GM21737 (cell line): ENCODE results near the gene LIG3.
"Not testable (repeated sequence)": the region's sequence is repeated elsewhere in the genome, so short reads cannot be mapped to it uniquely, and the experiment has no call there.

Source experiments
- ATAC-seq: cut with Tn5 transposase; IDR thresholded peaks from one replicate; pipeline ENCODE4 v1.9.1; 2021; ENCODE audit warnings: mild to moderate bottlenecking, moderate library complexity; ENCODE audit not compliant: unreplicated experiment

The LIG3 gene

GRCh38 chr17:34998205-34998604 is 17.9 kb downstream of the LIG3 start:
- ATAC-seq: peak; percentile 55

- ATAC-seq: no peak
These were observed 19.1 kb downstream of the LIG3 start for GRCh38 chr17:34999456-34999855.

DNA sequence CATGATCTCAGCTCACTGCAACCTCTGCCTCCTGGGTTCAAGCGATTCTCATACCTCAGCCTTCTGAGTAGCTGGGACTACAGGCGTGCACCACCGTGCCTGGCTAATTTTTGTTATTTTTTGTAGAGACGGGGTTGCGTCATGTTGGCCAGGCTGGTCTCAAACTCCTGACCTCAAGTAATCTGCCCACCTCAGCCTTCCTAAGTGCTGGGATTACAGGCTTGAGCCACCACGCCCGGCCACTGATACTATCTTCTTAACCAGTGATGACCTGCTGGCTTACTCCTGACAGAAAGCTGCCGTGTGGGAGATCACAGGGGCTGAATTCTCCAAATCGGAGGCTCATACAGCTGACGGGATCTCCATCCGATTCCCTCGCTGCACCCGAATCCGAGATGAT is 20.7 kb downstream of the LIG3 start:
- ATAC-seq: not testable (repeated sequence)

DNA sequence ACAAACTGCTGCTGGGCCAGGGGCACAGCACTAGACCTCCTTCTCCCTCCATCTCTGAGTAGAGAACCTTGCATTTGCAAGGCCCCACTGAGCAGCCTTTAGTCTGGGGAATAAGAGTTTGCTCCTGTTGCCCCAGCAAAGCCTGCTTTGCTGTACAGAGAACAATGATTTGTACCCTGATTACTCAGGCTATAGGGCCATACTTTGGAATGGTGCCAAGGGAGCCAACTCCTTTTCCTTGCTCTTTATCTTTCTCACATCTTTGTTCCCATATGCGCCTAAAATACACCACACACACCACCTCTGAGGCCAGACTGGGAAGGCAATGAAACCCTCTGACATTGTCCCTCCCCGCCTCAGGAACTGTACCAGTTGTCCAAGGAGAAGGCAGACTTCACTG is 21.2 kb downstream of the LIG3 start:
- no peak for ATAC-seq

DNA sequence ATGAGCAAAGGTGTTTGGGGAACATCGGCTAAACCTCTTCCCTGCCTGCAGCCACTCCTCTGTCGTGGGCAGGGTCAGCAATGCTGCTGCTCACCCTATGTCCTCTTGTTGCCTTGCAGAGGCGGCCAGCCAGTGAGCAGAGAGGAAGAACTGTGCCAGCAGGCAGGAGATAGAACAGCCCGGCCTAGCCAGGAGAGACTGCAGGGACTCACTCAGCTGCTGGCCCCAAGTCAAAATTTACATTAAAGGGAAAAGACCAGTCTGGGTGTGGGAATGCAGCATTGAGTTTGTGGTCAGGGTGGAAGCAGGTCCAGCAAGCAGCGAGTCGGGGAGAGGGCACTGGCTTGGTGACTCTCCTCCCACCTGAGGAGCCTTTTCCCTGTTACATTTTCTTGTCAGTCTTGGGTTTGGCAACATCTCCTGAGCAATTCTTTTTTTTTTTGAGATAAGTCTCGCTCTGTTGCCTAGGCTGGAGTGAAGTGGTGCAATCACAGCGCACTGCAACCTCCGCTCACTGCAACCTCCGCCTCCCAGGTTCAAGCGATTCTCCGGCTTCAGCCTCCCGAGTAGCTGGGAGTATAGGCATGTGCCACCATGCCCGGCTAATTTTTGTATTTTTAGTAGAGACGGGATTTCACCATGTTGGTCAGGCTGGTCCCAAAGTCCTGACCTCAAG is 22.7 kb downstream of the LIG3 start:
- no peak for ATAC-seq

GRCh38 chr17:35003778-35004177 is 23.5 kb downstream of the LIG3 start:
- no peak for ATAC-seq

DNA sequence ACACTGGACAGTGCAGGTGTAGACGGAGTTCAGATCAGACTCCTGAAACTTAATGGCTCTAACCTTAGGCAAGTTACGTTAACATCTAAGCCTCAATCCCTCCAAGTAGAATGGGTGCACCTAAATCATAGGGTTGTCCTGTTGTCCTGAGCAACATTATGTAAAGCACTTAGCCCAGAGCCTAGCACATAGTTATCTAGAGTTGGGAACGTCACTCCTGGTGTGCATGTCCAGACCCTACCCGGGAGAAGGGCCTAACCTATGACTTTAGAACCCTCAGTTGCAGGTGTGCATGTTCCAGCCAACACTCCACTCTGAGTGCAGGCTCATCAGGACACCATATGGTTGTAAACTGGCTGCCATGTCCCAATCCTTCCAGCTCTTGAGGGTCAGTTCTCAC is 26.0 kb downstream of the LIG3 start:
- no peak for ATAC-seq

DNA sequence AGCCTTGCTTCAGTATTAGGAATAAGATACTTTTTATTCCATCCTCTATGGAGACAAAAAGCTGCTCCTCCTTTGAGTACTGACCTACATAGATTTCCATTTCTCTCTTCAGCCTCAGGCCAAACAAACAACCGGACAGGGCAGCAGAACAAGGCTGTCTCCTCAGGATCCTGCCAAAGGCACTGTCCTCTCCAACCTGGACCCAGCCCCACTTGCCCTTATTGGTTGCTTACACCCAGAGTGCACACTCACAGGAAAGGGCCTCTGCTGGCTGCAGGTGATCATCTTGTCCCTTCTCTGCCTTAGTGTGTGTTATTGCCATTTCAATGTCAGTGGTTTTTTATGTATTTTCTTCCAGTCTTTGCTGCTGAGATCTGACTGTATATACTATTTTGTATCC is 26.6 kb downstream of the LIG3 start:
- no peak for ATAC-seq

GRCh38 chr17:35010093-35010492 is 29.8 kb downstream of the LIG3 start:
- ATAC-seq: no peak

DNA sequence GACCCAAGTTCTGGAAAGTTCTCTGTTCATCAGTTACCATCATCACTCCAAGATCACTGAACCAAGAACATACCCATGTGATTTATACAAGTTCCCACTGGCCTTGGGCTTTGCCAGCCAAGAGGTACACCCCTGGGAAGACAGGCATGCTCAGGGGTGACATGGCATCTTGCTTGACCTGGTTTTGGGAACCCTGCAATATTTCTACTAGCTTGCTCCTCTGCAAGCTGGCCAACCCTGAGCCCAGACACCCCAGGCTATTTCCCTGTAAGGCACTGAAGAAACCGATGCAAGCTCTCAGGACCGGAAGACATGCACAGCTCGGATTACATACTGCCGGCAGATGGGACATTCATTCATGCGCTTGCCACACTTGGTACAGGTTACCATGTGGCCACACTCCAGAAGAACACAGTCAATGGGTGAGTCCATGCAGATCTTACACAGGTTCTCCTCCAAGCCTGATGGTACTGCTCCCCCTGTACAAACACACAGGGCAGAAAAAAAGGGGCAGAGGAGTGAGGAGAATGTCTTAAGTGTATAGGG is 31.4 kb downstream of the LIG3 start:
- no peak for ATAC-seq

DNA sequence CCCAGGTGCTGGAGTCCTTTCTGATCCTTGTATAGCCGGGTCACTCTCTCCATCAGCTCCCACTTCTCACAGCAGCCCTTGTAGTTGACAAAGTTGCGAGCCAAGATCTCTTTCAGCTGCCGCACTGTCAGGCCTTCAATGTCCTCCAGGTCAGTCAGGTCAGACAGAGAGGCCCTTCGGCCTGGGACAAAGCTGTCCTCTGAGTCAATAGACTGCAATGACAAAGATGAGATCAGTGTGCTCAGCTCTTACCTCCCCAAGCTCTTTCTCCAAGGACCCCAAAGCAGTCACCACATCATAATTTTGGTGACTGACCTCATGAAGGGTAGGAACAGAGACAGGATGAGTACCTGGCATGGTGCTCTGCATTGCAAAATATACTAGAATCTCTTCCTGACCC is 36.1 kb downstream of the LIG3 start:
- ATAC-seq: no peak

DNA sequence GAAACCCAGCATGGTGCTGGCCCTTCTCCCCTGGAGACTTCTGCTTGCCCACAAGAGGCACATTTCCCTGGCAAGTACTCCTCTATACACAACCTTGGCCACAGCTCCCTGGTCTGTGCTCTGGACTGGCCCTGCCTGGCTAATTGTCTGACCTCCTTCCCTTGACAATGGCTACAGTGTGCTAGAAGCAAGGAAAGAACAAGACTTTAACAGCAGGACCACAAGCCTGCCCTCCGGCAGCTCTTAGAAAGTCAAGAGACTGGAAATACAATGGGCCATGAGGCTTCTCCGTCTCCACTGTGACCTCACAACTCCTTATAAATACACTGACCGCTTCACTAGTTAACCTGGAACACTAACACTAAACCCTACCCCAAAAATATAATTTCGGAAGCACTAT is 36.7 kb downstream of the LIG3 start:
- ATAC-seq: no peak

GRCh38 chr17:35018814-35019213 is 38.5 kb downstream of the LIG3 start:
- no peak for ATAC-seq

DNA sequence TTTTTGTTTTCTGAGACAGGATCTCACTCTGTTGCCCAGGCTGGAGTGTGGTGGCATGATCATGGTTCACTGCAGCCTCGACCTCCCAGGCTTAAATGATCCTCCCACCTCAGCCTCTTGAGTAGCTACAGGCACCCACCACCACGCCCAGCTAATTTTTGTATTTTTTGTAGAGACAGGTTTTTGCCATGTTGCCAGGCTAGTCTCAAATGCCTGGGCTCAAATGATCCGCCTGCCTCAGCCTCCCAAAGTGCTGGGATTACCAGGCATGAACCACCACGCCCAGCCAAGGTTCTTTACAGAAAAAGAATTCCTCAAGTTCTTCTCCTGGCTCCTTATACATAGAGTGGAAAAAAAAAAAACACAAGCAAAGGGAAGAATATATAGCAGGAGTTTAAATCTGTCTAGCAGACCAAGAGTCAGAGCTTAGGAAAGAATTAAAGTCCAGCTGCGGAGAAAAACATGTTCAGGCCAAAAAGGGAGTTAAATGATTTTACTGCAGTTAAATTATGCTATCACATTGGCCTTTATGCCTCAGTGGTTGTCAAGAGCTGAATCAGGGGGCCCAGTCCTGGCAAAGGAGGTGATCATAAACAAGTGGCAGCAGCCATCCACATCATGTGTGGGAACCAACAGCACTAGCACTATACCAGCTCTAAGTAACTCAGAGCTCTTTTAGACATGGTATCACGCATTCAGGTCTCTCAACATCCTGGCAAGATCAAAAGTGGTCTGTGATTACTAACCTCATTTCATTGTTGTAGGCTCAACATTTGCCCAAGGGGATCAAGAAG is 39.3 kb downstream of the LIG3 start:
- ATAC-seq: no peak

GRCh38 chr17:35021520-35022380 is 41.4 kb downstream of the LIG3 start:
- no peak for ATAC-seq

DNA sequence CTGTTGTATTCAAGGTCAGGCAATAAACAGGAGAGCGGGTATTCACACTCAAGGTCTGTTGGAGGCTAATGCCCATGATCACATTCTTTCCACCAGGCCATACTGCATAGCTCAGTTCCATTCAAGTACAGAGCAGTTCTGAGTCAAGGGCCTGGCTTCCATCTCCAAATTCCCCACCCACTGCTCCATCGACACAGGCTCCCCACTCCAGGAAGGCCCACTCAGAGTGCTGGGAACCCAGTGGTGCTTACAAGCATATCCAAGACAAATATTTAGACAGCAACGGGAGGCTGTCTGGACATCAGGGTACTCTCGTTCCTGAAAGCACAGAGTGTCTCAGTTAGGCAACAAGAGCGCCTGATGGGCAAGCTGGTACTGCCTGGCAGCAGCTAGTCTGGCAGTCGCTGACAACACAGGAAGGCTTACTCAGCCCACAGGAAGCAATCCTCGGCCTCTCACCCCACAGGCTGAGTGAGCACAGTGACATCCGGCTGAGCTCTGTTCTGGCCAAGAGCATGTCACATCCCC is 42.3 kb downstream of the LIG3 start:
- ATAC-seq: peak; percentile 65

GRCh38 chr17:35023538-35023937 is 43.2 kb downstream of the LIG3 start:
- no peak for ATAC-seq

GRCh38 chr17:35025541-35025940 is 45.2 kb downstream of the LIG3 start:
- no peak for ATAC-seq

DNA sequence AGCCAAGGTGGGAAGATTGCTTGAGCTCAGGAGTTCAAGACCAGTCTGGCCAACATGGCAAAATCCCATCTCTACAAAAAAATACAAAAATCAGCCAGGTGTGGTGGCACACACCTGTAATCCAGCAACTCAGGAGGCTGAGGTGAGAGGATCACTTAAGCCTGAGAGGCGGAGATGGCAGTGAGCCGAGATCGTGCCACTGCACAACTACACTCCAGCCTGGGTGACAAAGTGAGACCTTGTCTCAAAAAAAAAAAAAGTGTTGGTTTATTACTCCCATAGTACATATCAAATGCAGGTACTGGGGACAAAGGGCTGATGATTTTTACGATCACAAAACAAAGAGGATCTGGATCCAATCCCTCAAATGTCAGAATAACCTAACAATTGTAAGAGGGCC is 47.8 kb downstream of the LIG3 start:
- not testable (repeated sequence) for ATAC-seq

DNA sequence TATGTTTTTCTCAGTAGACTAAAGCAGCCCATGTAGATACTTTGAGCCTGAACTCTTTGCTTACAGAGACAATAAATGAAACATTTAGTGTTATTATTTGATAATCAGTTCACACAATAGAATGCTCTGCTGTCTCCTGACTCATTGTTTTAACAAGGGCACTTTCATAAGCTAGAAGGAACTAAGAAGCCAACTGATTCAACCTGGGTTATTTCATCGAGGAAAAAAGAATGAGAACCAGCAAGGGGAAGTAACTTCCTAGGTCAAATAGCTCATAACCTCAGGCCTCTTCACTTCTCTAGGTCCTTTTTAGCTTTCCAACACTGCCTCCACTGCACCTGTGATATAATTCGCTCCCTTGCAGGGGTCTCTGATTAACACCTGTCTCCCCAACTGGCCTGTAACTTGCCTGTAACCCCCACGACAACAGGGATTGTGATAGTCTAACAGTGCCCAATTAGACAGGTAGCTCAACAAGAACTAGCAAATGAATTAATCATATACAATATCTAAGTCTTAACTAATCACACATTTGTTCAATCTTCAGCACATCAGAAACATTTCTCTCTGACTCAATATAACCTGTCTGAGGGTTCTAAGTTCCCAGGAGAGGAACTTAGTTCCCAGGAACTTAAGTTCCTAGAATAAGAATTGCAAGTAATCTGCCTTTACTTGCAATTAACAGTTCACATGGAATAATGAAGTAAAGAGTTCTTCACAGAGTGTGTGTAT is 48.4 kb downstream of the LIG3 start:
- no peak for ATAC-seq
